Nephron progenitor cell (in vitro differentiated cells): ENCODE data around the gene YKT6.
A peak's percentile ranks its signal among the peaks of the same experiment; 100 is the strongest.

Source experiments
- DNase-seq: peaks from one replicate; pipeline ENCODE4 v3.0.0; 2021
- H3K27ac Mint-ChIP-seq: 2 replicates; pipeline ENCODE4 v1.8.0; 2021; ENCODE audit warnings: mild to moderate bottlenecking, moderate library complexity, mixed read lengths
- H3K27me3 Mint-ChIP-seq: 2 replicates; pipeline ENCODE4 v1.8.0; 2021; ENCODE audit warnings: mild to moderate bottlenecking, low read depth, mixed read lengths; ENCODE audit not compliant: poor library complexity
- H3K36me3 Mint-ChIP-seq: 2 replicates; pipeline ENCODE4 v1.8.0; 2021; ENCODE audit warnings: low read depth, mixed read lengths
- H3K4me1 Mint-ChIP-seq: 2 replicates; pipeline ENCODE4 v1.8.0; 2021; ENCODE audit warnings: mixed read lengths
- H3K4me3 Mint-ChIP-seq: 2 replicates; pipeline ENCODE4 v1.8.0; 2021; ENCODE audit warnings: mild to moderate bottlenecking, moderate library complexity, mixed read lengths
- H3K9me3 Mint-ChIP-seq: 2 replicates; pipeline ENCODE4 v1.8.0; 2021; ENCODE audit warnings: mild to moderate bottlenecking, moderate library complexity, mixed read lengths
- CTCF ChIP-seq: fragments of 200-600 bp; sonication (generic); IDR thresholded peaks from 2 replicates; pipeline ENCODE4 v1.5.0; 2021; ENCODE audit warnings: antibody characterized with exemption

YKT6 gene

GRCh38 chr7:44200699-44201461 lies at the start of gene YKT6:
YKT6 (plus strand) TSS chr7:44200978; CDS start chr7:44201136, 158 bp downstream.
- Mint-ChIP-seq H3K27me3 (peaks cover 30% of the 10 kb centered on the region), H3K4me3 (peak within 1 kb of the TSS; percentile 92), H3K36me3 (peaks cover 5% of the 10 kb centered on the region), H3K4me1 (peaks cover 24% of the 10 kb centered on the region), H3K9me3 (peaks cover 4% of the 10 kb centered on the region), H3K27ac (peak within 1 kb of the TSS; percentile 66)
- peak; percentile 48 for TF ChIP-seq CTCF
- peak; percentile 88 for DNase-seq

GRCh38 chr7:44151956-44152355 lies 48.8 kb upstream of the YKT6 start:
- TF ChIP-seq CTCF: no peak
- H3K4me1 Mint-ChIP-seq: peaks cover 37% of the 10 kb centered on the region
- peaks cover 34% of the 10 kb centered on the region for H3K27me3 Mint-ChIP-seq
- H3K9me3 Mint-ChIP-seq: no peaks in the 10 kb centered on the region
- H3K27ac Mint-ChIP-seq: no peak overlapping the region
- H3K36me3 Mint-ChIP-seq: no peaks in the 10 kb centered on the region
- no peak overlapping the region for H3K4me3 Mint-ChIP-seq
- DNase-seq: no peak

- Mint-ChIP-seq H3K4me3 (no peak overlapping the region), H3K27me3 (peaks cover 22% of the 10 kb centered on the region), H3K36me3 (no peaks in the 10 kb centered on the region), H3K27ac (no peak overlapping the region), H3K9me3 (no peaks in the 10 kb centered on the region), H3K4me1 (peaks cover 37% of the 10 kb centered on the region)
- TF ChIP-seq CTCF: no peak
- no peak for DNase-seq
These were observed 47.5 kb upstream of the YKT6 start for GRCh38 chr7:44152971-44153947.

- Mint-ChIP-seq H3K9me3 (no peaks in the 10 kb centered on the region), H3K27ac (no peak overlapping the region), H3K27me3 (peaks cover 17% of the 10 kb centered on the region), H3K36me3 (no peaks in the 10 kb centered on the region), H3K4me3 (no peak overlapping the region), H3K4me1 (peaks cover 37% of the 10 kb centered on the region)
- no peak for DNase-seq
- TF ChIP-seq CTCF: no peak
These were observed 46.8 kb upstream of the YKT6 start for GRCh38 chr7:44153948-44154335.

- H3K27me3 Mint-ChIP-seq: peaks cover 15% of the 10 kb centered on the region
- DNase-seq: no peak
These were observed 46.1 kb upstream of the YKT6 start for GRCh38 chr7:44154703-44155102.

More at GRCh38 chr7:44154703-44155102, 46.1 kb upstream of the YKT6 start:
- Mint-ChIP-seq H3K36me3 (no peaks in the 10 kb centered on the region), H3K4me1 (peaks cover 37% of the 10 kb centered on the region), H3K27ac (no peak overlapping the region), H3K4me3 (no peak overlapping the region), H3K9me3 (no peaks in the 10 kb centered on the region)
- TF ChIP-seq CTCF: no peak
